Measurements from ENCODE around the gene CELF4.

CELF4 gene

DNA sequence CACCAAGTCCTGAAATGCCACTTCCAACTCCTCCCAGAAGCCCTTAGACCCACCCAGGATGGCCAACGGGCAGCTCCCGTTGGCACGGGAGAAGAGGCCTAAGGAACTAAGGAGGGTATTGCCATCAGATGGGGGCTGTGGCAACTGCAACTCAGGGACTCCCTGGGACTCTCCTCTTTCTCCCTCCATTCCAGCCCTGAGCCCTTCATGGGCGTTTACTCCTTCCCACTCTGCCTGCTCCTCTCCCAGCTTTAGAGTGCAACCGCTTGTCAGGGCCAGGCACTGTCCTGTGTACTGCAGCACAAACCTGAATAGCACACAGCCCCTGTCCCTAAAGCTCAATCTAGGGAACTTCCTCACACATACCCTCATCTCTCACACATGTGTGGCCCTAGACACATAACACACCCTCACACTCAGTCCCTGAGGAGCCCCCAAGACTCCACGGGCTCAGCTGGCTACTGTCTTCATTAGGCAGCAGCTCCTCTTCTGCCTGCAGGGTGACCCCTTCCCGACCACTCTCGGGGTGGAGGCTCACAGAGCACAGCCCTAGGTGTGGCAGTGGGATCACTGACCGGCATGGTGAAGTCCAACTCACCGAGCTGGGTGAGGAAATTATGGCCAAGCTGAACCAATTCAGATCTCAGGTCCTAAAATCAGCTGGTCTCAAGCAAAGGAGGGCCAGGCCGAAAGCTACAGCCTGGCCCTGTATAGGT, 316.3 kb downstream of the CELF4 start:
- no peak for DNase-seq

DNA sequence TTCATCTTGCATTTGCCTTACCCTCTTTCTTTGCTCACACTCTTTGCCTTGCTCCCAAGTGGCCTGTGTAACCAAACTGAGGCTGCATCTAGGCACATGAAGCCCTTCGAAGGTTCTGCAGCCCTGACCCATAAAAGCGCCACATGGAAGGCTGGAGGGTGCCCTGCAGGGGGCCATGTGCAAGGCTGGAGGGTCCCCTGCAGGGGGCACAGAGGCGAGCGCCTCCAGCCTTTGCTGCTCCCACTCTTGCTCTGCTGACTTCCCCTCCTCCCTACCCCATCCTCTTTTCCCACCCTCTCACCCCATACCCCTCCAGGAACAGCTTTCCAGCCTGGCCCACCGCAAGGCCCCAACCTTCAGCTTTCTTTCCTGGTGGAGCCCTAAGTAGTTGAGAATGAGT, 317.3 kb downstream of the CELF4 start:
- DNase-seq, result no peak

DNA sequence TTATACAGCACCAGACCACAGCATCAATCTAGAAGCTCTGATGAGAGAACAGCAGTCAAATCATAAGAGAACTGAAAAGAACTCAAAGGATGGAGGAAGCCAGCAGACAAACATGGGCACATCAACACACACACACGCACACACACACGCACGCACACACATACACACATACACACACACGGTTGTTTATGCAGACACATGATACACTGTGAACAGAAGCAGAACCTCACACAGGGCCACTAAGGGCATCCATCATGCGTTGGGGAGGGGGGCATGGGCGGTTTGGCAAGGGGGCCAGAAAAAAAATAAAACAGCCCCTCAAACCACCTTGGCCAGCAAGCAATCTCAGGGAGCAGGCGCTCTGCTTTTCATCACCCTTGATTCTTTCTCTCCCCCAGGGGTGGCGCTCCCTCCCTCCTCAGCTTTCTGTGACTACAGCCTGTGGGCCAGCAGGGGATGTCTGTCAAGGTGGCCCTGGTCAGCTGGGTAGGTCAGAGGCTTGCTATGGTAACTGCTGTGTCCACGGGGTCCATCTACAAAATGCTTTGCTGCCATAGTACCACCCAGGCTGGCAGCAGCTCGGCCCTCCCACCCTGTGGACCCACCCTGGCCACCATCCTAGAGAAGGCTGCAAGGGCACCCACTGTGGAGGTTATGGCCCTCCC, 318.0 kb downstream of the CELF4 start:
- no peak for DNase-seq

DNA sequence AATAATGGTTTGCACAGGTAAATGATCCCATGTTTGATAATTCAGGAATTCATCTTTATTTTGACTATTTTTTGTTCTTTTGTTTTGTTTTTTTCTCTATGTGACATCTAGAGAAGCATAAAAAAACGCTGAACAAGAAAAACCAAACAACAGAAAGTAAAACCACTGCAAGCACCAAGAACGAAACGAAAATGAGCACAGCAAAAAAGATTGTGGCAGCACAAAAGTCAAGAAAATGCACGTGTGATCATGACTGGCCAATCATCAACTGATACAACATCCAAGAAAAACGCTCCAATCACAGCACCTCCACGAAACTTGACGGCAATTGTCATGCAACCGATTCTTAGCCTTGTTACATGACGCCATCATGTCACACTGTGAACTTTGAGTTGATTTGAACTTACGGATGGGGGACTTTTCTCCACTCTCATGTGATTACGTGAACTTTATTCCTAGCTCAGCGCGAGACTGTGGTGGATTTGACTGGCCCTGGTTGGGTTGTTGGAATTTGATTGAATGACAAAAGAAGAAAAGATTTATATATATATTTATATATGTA, 318.7 kb downstream of the CELF4 start:
- no peak for DNase-seq

DNA sequence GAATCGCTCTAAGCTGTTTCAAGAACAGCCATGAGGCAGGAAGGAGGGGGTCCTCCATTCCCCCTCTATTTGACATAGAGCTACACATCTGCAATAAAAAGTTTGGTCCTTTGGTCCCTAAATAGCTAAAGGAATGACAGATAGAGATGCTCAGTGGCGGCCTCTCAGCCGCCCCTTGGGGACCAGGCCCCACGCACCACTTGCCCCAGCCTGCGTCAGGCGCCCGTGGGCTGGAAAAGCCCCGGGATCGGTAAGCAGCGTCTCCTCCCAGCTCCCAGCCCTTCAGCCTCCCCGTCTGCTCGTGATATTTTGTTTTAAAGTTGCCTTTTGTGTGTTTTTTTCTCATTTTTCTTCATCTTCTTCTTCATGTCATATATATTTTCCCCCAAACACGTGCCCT, 321.0 kb downstream of the CELF4 start:
- DNase-seq, result no peak

DNA sequence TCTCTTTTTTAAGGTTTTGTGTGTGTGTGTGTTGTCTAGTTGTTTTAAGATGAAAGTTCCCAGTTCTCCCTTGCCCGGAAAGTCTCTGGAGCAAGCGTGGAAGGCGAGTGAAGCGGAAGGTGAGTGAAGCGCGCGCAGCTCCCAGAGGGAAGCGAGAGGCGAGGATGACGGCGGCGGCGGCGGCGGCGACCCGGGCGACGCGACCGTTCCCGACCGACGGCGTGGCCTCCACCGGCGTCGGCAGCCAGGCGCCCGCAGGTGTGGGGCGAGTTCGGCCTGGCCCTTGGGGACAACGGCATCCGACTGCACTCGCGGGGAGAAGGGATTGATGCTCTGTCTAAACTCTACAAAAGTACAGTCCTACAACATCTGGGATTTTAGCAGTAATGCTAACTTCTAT, 321.9 kb downstream of the CELF4 start:
- DNase-seq, result no peak

DNA sequence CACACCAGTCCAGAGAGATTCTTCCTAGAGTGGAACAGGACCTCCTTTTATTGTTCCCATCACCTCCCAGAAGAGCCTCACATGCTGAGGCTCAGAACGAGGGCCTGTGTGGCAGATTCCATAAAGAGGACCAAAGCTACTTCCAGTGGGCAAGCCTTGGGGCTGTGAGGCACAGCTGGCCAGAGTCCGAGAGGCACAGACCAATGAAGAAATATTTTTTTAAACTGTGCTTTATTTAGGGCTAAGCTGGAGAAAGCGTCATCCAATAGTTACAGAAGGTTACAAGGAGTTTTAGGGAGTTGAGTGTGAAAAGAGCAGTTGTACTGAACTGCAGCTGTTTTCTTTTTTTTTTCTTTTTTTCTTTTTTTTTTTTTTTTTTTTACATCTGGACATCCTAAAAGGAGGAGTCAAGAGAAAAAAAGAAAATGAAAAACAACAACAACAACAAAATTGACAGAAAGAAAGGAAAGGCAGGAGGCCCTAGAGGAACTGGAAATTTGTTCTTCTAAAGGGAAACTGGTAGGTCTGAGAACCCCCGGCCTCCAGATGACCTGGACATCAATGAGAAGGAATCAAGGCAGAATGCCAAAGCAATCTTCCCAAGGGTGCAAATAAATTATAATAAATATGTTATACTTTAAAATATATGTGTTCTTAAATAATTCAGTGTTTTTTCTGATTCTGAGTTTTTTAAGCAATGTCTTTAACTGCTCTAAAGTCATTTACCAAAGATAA, 322.6 kb downstream of the CELF4 start:
- no peak for DNase-seq

DNA sequence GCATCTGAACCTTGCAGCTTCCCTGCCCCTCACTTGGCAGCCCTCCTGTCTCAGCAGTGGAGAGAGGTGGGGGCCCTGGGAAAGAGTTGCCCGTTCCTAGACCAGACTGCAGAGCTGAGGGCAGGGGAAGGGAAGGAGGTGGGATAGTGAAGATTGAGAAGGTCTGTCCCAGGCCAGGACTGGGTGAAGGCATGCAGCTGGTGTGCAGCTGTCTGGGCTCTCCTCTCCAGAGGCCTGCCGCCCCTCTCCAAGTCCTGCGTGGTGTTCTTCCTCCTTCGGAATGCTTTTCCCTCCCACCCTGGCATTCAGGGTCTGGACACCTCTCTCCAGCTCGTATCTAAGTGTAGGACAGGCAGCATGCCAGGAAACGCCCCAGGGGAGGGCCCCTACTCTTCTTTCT, 323.5 kb downstream of the CELF4 start:
- no peak for DNase-seq

DNA sequence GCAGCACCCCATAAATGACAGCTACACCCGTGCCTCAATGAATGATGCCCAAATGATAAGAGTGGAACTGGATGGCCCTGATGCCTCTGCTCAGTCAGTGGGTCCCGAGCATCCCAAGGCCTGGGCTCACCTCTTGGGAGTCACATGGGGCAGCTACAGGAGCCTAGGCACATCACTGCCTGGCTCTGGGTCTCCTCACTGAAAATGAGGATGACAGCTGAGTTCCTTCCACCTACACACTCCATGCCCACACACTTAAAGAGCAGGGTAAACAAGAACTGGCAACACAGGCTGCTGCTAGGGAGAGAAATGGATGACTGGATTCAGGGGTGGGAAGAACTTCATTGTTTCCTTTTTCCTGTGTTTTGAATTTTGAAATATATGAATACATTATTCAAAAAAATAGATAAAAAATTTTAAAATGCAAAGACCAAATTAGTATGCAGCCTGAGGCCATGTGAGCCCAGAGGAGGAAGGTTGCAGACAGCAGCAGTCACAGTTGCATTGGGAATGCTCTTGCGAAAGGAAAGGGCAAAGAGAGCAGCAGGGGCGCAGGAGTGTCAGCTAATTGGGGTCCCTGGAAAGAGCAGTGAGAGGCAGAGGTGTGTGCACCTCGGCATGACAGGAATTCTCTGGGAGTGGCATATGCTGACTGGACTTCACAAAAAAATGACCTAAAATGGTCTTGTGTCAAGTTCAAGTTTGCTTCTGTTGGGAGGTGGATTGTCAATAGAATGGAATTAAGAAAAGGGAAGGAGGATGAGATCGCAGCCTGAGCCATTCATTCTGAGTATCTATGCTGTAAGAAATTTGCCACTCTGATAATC, 327.1 kb downstream of the CELF4 start:
- no peak for DNase-seq

DNA sequence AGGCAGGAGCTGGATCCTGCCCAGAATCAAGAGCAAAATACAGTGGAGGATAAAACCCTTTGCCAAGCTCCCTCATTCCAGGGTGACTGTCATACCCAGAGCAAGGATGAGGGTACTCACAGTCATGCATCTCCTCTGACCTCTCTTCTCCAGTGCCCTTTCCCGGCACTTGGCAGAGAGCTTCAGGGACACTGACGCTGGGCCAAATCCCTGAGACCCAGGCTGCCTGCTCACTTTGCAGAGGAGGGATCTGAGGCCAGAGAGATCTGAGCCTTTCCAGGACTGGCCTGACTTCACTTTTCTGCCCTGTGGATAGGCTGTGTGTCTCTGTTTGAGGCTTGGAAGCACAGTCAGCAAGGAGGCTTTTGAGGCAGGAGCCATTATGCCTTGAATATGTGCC, 330.0 kb downstream of the CELF4 start:
- DNase-seq, result no peak

DNA sequence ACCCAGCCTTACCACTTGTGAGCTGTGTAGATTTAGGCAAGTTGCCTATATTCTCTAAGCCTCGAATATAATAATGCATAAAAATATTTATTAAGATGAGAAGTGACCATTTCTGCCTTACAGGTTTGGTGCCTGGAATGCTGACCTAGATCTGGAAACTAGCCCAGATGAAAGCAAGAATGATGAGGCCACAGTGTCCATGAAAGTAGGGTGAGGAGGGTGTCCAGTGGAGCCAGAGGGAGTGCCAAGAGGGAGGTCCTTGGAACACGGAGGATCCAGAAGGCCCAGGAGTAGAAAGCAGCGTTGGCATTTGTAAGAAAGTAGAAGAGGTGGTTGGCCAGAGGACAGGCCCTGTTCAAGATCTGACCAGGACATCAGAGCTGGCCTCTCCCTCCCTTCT, 334.3 kb downstream of the CELF4 start:
- DNase-seq, result no peak

DNA sequence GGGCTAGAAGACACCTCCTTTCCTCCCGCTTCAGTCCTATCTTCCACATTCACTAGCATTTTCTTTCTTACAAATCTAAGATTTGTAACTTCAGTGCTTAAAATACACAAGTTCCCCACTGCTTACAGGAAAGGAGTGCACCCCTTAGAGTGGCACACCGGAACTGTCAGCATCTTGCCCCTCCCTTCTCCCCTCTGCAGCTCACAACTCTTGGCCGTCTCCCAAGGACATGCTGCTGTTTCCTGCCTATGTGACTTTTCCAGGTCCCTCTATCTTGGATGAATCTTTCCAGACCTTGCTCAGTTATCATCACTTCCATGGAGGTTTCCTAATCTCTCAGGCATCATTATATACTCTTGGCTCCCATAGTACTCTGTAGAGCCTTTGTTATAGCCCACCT, 334.8 kb downstream of the CELF4 start:
- DNase-seq, result no peak

DNA sequence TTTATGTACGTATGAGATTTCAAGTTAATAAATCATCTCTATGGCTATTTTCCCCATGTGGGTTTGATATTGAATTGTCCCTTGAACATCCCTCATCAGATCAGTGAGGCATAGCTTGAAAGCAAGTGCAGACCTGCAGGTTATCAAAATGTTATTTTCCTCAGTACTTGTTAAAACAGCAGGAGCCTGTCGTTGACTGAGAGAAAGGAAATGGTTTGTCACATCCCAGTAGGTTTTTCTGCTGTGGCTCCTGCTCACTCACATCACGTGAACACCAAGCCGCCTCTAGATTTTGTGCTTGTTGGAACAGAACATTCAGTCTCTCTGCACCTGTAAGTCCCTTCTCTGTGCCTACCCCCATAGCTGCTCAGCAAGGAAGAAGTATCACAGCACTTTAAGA, 340.3 kb downstream of the CELF4 start:
- DNase-seq, result no peak

DNA sequence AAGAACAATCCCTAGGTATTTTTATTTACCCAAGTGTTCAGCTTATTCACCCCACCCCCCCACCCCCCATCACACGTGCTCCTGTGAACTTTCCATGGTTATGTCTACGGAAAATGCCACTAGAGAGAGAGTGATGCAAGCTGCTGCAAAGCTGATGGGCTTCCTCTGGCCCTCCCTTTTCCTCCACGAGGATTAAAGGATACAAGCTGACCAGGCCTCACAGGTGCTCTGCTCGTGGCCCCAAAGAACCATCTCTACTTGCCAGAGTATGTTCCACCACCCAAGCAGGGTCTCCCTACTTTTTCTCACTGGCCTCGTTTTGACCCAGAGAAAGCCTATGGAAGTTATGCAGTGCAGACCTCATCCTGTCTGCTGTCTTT, 342.6 kb downstream of the CELF4 start:
- no peak for DNase-seq

DNA sequence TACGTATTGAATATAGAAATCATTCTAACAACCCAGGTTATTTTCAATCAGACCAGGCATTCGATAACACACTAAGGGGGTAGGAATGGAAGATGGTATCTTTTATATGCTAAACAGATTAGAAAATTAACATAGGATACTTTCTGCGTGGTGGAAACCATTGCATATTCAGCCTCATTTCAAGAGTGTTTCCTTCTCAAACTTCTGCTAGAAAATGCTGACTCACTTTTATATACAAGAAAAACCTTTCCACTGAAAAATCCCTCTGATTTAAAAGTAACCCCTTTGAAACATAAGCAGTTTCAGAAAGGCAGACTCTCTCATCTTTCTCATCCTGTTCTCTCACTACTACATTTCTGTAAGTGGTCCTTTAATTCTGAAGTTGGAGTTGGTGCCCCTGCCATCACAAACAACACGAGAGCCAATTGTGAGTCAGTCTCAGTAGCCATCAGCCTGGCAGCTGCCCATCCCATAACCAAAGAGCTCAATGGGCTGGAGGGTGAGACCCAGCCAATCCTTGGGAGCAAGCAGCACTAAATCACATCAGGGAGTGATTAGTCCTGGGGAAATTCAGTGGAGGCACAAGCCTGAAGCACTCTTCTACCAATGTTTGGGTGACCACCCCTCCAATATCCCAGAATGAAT, 343.1 kb downstream of the CELF4 start:
- no peak for DNase-seq

DNA sequence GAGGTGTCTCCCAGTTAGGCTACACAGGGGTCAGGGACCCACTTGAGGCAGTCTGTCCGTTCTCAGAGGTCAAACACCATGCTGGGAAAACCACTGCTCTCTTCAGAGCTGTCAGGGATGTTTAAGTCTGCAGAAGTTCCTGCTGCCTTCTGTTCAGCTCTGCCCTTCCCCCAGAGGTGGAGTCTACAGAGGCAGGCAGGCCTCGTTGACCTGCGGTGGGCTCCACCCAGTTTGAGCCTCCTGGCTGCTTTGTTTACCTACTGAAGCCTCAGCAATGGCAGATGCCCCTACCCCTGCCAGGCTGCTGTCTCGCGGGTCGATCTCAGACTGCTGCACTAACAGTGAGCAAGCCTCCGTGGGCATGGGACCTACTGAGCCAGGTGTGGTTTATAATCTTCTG, 346.3 kb downstream of the CELF4 start:
- DNase-seq, result no peak

DNA sequence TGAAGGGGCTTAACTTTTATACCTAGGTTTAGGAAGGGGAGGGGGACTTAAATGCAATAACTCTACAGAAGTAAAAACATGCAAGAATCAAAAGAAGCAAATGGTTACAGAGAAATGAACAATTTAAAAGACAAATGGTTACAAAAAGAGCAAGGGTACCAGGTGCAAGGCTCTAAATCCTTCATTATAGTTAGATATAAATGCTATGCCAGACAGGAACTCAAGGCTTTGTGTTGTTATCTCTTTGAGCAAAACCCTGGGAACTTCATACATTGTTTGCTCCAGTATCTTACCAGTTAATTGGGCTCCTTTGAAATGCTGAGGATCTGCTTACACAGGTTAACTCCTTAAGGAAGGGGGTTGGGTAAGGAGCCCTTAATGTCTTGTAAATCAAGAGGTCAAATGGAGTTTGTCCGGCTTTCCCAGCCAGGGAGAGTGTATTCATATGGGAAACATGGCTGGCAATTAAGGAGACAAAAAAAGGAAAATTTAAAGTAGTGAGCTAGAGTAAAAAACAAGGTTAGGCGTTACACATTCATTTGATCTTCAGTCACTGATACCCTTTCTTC, 347.5 kb downstream of the CELF4 start:
- no peak for DNase-seq

DNA sequence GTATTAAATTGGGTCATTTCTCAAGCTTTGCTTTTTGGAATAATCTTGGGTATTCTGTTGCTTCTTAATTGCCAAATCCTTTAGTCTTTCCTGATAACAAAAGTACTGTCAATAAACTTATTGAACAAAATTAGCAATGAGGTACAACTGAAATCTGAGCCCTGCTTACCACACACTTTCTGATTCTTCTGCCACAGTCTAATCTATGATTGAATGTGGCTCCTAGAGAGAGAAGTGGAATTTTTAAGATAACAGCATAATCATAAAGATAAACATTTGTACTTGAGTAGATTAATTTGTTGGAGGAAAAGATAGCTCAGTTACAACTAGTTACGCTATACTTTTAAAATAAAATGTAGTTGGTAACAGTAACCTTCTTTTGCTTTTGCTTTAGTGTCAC, 354.8 kb downstream of the CELF4 start:
- no peak for DNase-seq

DNA sequence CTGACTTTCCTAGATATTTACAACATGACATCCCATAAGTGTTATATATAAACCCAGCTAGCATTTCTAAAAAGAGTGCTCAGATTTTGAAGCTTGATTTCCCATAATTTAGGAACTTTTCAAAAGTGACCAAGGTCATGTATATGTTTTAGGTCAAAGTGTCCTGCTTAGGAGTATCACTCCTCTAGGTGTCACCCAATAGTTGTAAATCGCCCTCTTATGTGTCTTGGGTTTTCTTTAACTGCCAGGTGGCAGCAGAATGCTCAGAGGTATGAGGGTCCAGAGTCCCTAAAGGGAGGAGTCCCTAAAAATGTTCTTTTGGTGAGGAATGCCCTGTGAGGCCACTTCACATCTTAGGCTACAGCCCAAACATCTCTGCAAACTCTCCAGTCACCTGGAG, 358.3 kb downstream of the CELF4 start:
- no peak for DNase-seq

DNA sequence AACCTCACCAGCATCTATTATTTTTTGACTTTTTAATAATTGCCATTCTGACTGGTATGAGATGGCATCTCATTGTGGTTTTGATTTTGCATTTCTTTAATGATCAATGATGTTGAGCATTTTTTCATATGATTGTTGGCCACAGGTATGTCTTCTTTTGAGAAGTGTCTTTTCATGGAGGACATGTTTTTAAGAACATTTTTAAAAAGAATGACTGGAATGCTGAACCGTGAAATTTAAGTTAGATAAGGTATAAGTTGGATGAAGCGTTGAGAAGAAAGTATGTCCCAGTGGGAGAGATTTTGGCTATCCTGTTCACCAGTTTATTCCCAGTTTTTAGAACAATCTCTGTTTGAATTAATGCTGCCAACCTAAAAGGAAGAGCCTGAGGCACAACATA, 365.9 kb downstream of the CELF4 start:
- no peak for DNase-seq
